CD14-positive monocyte (primary cell): ENCODE measurements around the gene UGT1A10. TPM values are rescaled to one million over a fixed set of nuclear protein-coding genes. Genes with fewer than 3 reads are reported as not detected.

ENCODE experiments used
- DNase-seq, 3 donors: peaks; one replicate each; pipeline ENCODE4 v3.0.0-alpha.2; 2011 to 2022
- H2AFZ ChIP-seq: 2 replicates; pipeline ENCODE4 v1.6.0; 2012; ENCODE audit warnings: mild to moderate bottlenecking, low read depth, low read length, inconsistent platforms; ENCODE audit not compliant: insufficient read depth, poor library complexity, severe bottlenecking
- H3K27ac ChIP-seq, 2 donors: 1 replicate in 1 of 2; 2 replicates in 1 of 2; pipeline ENCODE4 v1.5.1; 2012 to 2013; ENCODE audit warnings: low read length in 2 of 2, control low read depth in 1 of 2, inconsistent platforms in 1 of 2, low read depth in 1 of 2, mild to moderate bottlenecking in 1 of 2
- H3K27me3 ChIP-seq, 2 donors: one replicate each; pipeline versions ENCODE4 v1.6.0 to v1.6.1; 2011 to 2013; ENCODE audit warnings: low read length in 2 of 2; ENCODE audit not compliant: control insufficient read depth in 2 of 2, insufficient read depth in 2 of 2
- H3K36me3 ChIP-seq, 2 donors: replicated peaks in 1 of 2; 1 replicate in 1 of 2; 2 replicates in 1 of 2; pipeline versions ENCODE4 v1.5.1 to v1.6.1; 2012 to 2013; ENCODE audit warnings: low read length in 2 of 2, control low read depth in 1 of 2, inconsistent platforms in 1 of 2, mild to moderate bottlenecking in 1 of 2; ENCODE audit not compliant: insufficient read depth in 2 of 2, control insufficient read depth in 1 of 2
- H3K4me1 ChIP-seq, 2 donors: 1 replicate in 1 of 2; 2 replicates in 1 of 2; pipeline versions ENCODE4 v1.5.1 to v1.6.1; 2012 to 2013; ENCODE audit warnings: low read length in 2 of 2, control low read depth in 1 of 2, inconsistent platforms in 1 of 2, mild to moderate bottlenecking in 1 of 2, moderate library complexity in 1 of 2; ENCODE audit not compliant: insufficient read depth in 2 of 2, control insufficient read depth in 1 of 2
- H3K4me2 ChIP-seq: replicated peaks from 2 replicates; pipeline ENCODE3; 2012; ENCODE audit warnings: low read length, moderate library complexity, mild to moderate bottlenecking; ENCODE audit not compliant: poor library complexity, severe bottlenecking; ENCODE audit errors: extremely low read depth
- H3K4me3 ChIP-seq, 3 experiments: fragments of 200-600 bp in 1 of 3; sonication (generic) in 1 of 3; replicated peaks in 1 of 3; 1 replicate in 2 of 3; 2 replicates in 1 of 3; pipeline ENCODE4 v1.5.1; 2011 to 2013; ENCODE audit warnings: low read length in 3 of 3, mild to moderate bottlenecking in 3 of 3, control low read depth in 2 of 3, low read depth in 2 of 3, inconsistent platforms in 1 of 3, moderate library complexity in 1 of 3
- H3K79me2 ChIP-seq: 2 replicates; pipeline ENCODE4 v1.6.0; 2012; ENCODE audit warnings: mild to moderate bottlenecking, control low read depth, inconsistent platforms, low read length, moderate library complexity; ENCODE audit not compliant: insufficient read depth
- H3K9ac ChIP-seq: 2 replicates; pipeline ENCODE4 v1.6.0; 2017; ENCODE audit warnings: low read length, mild to moderate bottlenecking; ENCODE audit not compliant: insufficient read depth, poor library complexity, severe bottlenecking
- H3K9me3 ChIP-seq, 2 donors: replicated peaks in 1 of 2; 1 replicate in 1 of 2; 2 replicates in 1 of 2; pipeline versions ENCODE4 v1.5.1 to v1.6.1; 2012 to 2013; ENCODE audit warnings: low read length in 2 of 2, control low read depth in 1 of 2; ENCODE audit not compliant: control insufficient read depth in 1 of 2, insufficient read depth in 1 of 2
- H4K20me1 ChIP-seq: 2 replicates; pipeline ENCODE4 v1.6.0; 2012; ENCODE audit warnings: mild to moderate bottlenecking, low read length, control low read depth, moderate library complexity; ENCODE audit not compliant: insufficient read depth
- H3K27ac Mint-ChIP-seq, 7 donors: one replicate each; pipeline ENCODE4 v1.8.0; 2020; ENCODE audit warnings: mild to moderate bottlenecking in 7 of 7, mixed read lengths in 7 of 7, moderate library complexity in 6 of 7, inconsistent platforms in 2 of 7
- H3K27me3 Mint-ChIP-seq, 3 donors: one replicate each; pipeline ENCODE4 v1.8.0; 2021 to 2022; ENCODE audit warnings: low read depth in 3 of 3, mild to moderate bottlenecking in 3 of 3, mixed read lengths in 3 of 3, moderate library complexity in 3 of 3, inconsistent platforms in 1 of 3
- H3K36me3 Mint-ChIP-seq, 2 donors: one replicate each; pipeline ENCODE4 v1.8.0; 2020; ENCODE audit warnings: mixed read lengths in 2 of 2, inconsistent platforms in 1 of 2, mild to moderate bottlenecking in 1 of 2
- H3K4me1 Mint-ChIP-seq: one replicate; pipeline ENCODE4 v1.8.0; 2020; ENCODE audit warnings: mild to moderate bottlenecking, mixed read lengths
- H3K4me3 Mint-ChIP-seq, 2 donors: one replicate each; pipeline ENCODE4 v1.8.0; 2020; ENCODE audit warnings: mild to moderate bottlenecking in 2 of 2, mixed read lengths in 2 of 2, moderate library complexity in 1 of 2
- H3K9me3 Mint-ChIP-seq, 7 donors: one replicate each; pipeline ENCODE4 v1.8.0; 2020 to 2022; ENCODE audit warnings: mixed read lengths in 7 of 7, mild to moderate bottlenecking in 6 of 7, moderate library complexity in 6 of 7, inconsistent platforms in 2 of 7
- CTCF ChIP-seq: fragments of 200-600 bp; IDR thresholded peaks from one replicate; pipeline ENCODE4 v1.8.0; 2022; ENCODE audit warnings: antibody characterized with exemption, mild to moderate bottlenecking
- WGBS: methylation state at CpG from one replicate; pipeline ENCODE4 v1.1.5; 2013; ENCODE audit warnings: missing lambda C conversion rate; ENCODE audit not compliant: insufficient coverage; 5-methylcytosine and 5-hydroxymethylcytosine counted together
- intact Hi-C, 2 donors: fragments of 100-400 bp; cut with micrococcal nuclease; formaldehyde crosslinking; loops; one replicate each; pipeline versions ENCODE4 v1.15.0 to v1.15.1; 2023
- polyA plus RNA-seq, 3 donors: library from polyadenylated mRNA; depleted of rRNA in 1 of 3; unstranded in 2 of 3; stranded (reverse) in 1 of 3; fragments of 300-500 nt in 2 of 3; fragments of >200 nt in 1 of 3; fragmentation: Illumina TruSeq in 2 of 3; gene quantifications; 1 replicate in 2 of 3; 2 replicates in 1 of 3; pipeline ENCODE4 v1.2.3, GENCODE V29; 2012 to 2021

Gene UGT1A10
- polyA plus RNA-seq, 3 donors, result not detected

- Histone ChIP-seq H4K20me1 (no peaks in the 10 kb centered on the region), H3K4me1 (no peaks in the 10 kb centered on the region), H3K79me2 (no peaks in the 10 kb centered on the region), H2AFZ (no peak overlapping the region), H3K9me3 (no peaks in the 10 kb centered on the region), H3K27ac (no peak overlapping the region), H3K36me3 (no peaks in the 10 kb centered on the region), H3K4me3 (no peak overlapping the region), H3K9ac (no peak overlapping the region), H3K27me3 (no peaks in the 10 kb centered on the region), H3K4me2 (no peak overlapping the region)
- no peak for DNase-seq
- Mint-ChIP-seq H3K36me3 (no peaks in the 10 kb centered on the region), H3K27me3 (peaks cover 0 to 2% (median 0%) of the 10 kb centered on the region in 3 donors), H3K9me3 (peaks cover 0 to 6% (median 3%) of the 10 kb centered on the region in 7 donors), H3K4me3 (no peak overlapping the region), H3K4me1 (no peaks in the 10 kb centered on the region), H3K27ac (no peak overlapping the region)
- intact Hi-C loops, result no loop called here
- 96% methylated on average over 3 of the region's 4 CpGs for WGBS
- TF ChIP-seq CTCF, result no peak
These were observed 54.2 kb downstream of the UGT1A10 start for GRCh38 chr2:233690444-233690843.

GRCh38 chr2:233691443-233692433 is 55.5 kb downstream of the UGT1A10 start:
- no peak overlapping the region for H3K27ac Mint-ChIP-seq
- Histone ChIP-seq H4K20me1 (no peaks in the 10 kb centered on the region), H3K9me3 (no peaks in the 10 kb centered on the region), H2AFZ (no peak overlapping the region), H3K27ac (no peak overlapping the region), H3K27me3 (no peaks in the 10 kb centered on the region), H3K4me1 (no peaks in the 10 kb centered on the region), H3K4me3 (no peak overlapping the region), H3K79me2 (no peaks in the 10 kb centered on the region), H3K4me2 (no peak overlapping the region), H3K9ac (no peak overlapping the region), H3K36me3 (no peaks in the 10 kb centered on the region)
- H3K4me3 Mint-ChIP-seq, result no peak overlapping the region
- no peaks in the 10 kb centered on the region for H3K4me1 Mint-ChIP-seq
- H3K9me3 Mint-ChIP-seq, result peaks cover 0 to 6% (median 2%) of the 10 kb centered on the region in 7 donors
- H3K27me3 Mint-ChIP-seq, result peaks cover 0 to 2% (median 0%) of the 10 kb centered on the region in 3 donors
- intact Hi-C loops, result no loop called here
- 83% methylated on average over 4 of the region's 11 CpGs for WGBS
- TF ChIP-seq CTCF, result no peak
- H3K36me3 Mint-ChIP-seq, result no peaks in the 10 kb centered on the region
- no peak for DNase-seq
